Measurements from ENCODE around the gene ROGDI.
"Not testable (repeated sequence)": the region's sequence is repeated elsewhere in the genome, so short reads cannot be mapped to it uniquely, and the experiment has no call there.

ROGDI gene

DNA sequence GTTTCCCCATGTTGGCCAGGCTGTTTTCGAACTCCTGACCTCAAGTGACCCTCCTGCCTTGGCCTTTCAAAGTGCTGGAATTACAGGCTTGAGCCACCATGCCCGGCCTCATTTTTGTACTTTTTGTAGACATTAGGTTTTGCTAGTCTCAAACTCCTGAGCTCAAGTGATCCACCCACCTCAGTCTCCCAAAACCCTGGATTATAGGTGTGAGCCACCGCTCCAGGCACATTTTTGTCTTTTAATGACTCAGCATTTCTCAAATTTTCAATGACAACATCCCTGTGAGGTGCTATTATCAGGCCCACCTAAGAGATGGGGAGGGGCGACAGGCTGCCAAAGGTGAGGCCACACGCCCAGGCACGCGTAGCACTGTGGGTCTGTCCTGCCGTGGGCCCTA, 15.4 kb downstream of the ROGDI start:
- no peak overlapping the region for H3K4me3 ChIP-seq (ENCODE audit: low read depth, low read length)
- no peak for DNase-seq (ENCODE audit: low read depth)
- TF ChIP-seq, protein P1, sequence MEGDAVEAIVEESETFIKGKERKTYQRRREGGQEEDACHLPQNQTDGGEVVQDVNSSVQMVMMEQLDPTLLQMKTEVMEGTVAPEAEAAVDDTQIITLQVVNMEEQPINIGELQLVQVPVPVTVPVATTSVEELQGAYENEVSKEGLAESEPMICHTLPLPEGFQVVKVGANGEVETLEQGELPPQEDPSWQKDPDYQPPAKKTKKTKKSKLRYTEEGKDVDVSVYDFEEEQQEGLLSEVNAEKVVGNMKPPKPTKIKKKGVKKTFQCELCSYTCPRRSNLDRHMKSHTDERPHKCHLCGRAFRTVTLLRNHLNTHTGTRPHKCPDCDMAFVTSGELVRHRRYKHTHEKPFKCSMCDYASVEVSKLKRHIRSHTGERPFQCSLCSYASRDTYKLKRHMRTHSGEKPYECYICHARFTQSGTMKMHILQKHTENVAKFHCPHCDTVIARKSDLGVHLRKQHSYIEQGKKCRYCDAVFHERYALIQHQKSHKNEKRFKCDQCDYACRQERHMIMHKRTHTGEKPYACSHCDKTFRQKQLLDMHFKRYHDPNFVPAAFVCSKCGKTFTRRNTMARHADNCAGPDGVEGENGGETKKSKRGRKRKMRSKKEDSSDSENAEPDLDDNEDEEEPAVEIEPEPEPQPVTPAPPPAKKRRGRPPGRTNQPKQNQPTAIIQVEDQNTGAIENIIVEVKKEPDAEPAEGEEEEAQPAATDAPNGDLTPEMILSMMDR (IDR thresholded peaks at IDR 0.05; ENCODE audit: insufficient read depth, low read depth, low read length, missing control alignments): no peak

DNA sequence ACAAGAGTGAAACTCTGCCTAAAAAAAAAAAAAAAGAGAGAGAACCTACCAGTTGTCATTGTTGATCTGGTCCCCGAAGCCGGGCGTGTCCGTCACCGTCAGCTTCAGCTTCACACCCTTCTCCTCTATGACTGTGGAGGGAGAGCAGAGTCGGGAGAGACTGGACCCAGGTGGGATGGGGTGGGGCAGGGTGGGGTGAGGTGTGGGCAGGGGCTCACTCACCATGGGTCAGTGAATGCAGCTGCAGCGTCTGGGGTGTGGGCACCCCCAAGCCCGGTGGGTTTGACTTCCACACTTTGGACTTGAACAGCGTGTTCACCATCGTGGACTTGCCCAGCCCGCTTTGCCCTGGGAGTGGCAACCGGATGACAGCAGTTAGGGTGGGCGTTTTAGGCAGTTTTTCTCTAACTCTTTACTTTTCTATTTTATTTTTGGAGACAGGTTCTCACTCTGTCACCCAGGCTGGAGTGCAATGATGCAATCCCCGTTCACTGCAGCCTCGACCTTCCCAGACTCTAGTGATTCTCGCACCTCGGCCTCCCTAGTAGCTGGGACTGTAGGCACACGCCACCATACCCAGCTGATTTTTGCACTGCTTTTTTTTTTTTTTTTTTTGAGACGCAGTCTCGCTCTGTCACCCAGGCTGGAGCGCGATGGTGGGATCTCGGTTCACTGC, 16.5 kb downstream of the ROGDI start:
- no peak overlapping the region for H3K4me3 ChIP-seq (ENCODE audit: low read depth, low read length)
- TF ChIP-seq, protein P1 (IDR thresholded peaks at IDR 0.05; ENCODE audit: insufficient read depth, low read depth, low read length, missing control alignments): no peak
- DNase-seq (ENCODE audit: low read depth): no peak

DNA sequence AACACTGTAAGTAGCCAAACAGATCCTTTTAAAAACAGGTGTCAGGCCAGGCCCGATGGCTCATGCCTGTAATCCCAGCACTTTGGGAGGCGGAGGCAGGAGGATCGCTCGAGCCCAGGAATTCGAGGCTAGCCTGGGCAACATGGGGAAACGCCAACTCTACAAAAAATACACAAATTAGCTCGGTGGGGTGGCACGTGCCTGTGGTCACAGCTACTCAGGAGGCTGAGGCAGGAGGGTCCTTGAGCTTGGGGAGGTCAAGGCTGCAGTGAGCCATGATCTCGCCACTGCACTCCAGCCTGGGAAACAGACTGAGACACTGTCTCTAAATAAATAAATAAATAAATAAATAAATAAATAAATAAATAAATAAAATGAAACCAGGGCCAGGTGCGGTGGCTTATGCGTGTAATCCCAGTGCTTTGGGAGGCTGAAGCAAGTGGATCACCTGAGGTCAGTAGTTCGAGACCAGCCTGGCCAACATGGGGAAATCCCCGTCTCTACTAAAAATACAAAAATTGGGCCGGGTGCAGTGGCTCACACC, 17.9 kb downstream of the ROGDI start:
- not testable (repeated sequence) for H3K4me3 ChIP-seq (ENCODE audit: low read depth, low read length); DNase-seq (ENCODE audit: low read depth)

DNA sequence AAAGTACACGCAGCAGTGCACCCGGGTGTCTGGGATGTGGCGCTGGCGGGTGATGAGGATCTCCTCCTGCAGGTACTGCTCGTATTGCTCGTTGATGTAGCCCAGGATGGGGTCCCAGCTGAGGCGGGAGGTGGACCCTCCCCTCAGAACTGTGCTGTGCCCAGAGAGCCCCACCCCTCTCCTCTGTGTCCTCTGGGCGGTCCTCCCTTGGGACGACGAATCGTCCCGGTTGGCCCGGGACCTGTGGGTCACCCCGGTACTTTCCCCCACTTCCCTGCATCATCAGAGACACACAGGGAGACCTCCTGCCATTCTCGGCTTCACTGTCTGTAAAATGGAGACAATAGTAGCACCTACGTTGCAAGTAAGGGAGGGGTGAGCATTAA, 18.5 kb downstream of the ROGDI start:
- TF ChIP-seq, protein P1 (IDR thresholded peaks at IDR 0.05; ENCODE audit: insufficient read depth, low read depth, low read length, missing control alignments): no peak
- no peak overlapping the region for H3K4me3 ChIP-seq (ENCODE audit: low read depth, low read length)
- no peak for DNase-seq (ENCODE audit: low read depth)

DNA sequence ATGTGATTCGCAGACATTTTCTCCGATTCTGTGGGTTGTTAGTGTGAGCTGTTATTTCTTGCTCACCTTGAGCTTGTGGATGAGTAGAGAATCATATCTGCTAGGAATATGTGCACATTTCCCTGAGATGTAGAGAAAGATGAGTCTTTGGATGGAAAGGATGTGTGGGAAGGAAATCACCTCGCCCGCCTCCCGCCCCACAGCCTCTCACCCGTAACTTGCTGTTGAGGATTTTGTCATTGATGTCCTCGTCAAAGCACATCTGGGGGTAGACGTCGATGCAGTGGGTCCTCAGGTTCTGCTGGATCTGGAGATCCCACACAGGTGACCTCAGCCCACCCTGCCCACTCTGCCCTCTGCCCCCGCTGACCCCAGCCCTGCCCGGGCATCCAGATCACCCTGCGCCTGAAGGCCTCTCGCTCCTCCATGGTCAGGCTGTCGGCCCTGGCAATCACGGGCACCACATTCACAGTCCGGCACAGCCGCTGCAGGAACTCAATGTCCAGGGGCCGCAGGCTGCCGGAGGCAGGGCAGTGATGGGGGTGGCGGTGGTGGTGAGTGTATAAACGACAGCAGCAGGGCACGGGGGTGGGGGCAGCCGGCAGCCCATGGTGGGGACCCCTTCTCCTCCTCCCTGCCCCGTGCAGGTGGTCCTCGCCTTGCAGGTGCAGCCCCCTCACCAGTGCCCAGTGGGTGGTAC, 19.0 kb downstream of the ROGDI start:
- H3K4me3 ChIP-seq (ENCODE audit: low read depth, low read length): no peak overlapping the region
- TF ChIP-seq, protein P1 (IDR thresholded peaks at IDR 0.05; ENCODE audit: insufficient read depth, low read depth, low read length, missing control alignments): no peak

DNA sequence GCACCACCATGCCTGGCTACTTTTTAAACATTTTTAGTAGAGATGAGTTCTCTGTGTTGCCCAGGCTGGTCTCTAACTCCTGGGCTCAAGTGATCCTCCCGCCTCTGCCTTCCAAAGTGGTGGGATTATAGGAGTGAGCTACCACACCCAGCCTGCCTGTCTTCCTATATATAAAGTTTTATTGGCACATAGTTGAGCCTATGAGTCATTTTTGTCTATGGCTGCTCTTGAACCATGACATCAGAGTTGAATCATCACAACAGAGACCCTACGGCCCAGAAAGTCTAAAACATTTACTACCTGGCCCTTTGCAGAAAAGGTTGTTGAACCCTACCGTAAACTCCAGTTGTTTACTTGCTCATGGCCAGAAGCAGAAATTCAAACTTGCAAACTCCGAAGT, 22.2 kb downstream of the ROGDI start:
- H3K4me3 ChIP-seq (ENCODE audit: low read depth, low read length): no peak overlapping the region
- no peak for DNase-seq (ENCODE audit: low read depth)
- TF ChIP-seq, protein P1 (IDR thresholded peaks at IDR 0.05; ENCODE audit: insufficient read depth, low read depth, low read length, missing control alignments): no peak

More for the DNA sequence above, 19.0 kb downstream of the ROGDI start:
- DNase-seq (ENCODE audit: low read depth): no peak

DNA sequence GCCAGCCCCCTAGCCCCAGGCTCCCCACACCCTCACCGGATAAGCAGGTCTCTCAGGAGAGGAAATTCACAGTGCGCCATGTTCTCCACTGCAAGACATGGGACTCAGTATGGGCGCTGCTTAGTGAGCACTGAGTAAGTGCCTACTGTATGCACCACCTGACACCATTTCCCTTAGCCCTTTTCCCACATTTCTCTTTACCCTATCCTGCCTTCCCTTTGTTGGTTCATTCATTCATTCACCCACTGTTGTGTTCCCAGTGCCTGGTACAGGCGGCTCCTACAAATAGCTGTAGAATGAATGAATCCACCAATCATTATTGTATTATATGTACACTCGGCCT, 24.4 kb downstream of the ROGDI start:
- TF ChIP-seq, protein P1 (IDR thresholded peaks at IDR 0.05; ENCODE audit: insufficient read depth, low read depth, low read length, missing control alignments): no peak

More for the DNA sequence above, 24.4 kb downstream of the ROGDI start:
- no peak overlapping the region for H3K4me3 ChIP-seq (ENCODE audit: low read depth, low read length)
- DNase-seq (ENCODE audit: low read depth): no peak
